ENCODE measurements around the gene KIF13A.

Gene KIF13A

DNA sequence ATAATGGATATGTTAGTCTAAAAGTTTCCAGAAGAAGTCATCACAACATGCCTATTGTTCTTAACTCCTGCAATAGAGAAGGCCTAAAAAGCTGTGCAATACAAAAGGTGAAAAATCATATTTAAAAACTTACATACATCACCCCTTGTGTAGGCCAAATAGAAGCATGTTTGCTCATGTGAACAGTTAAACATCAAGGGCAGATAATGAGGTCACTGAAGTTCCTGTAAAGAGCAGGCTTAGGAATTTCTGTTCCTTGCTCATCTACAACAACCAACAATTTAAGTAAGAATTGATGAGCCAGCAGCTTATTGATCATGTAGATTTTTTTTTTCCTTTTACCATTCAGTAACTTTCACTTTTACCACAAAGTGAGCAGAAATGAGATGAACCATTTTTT, 273.3 kb downstream of the KIF13A start:
- Histone ChIP-seq H3K9me3 (ENCODE audit: insufficient read depth, low read length) (no peaks in the 10 kb centered on the region), H3K79me2 (ENCODE audit: low read length) (no peaks in the 10 kb centered on the region), H3K27me3 (ENCODE audit: low read depth, low read length) (no peaks in the 10 kb centered on the region), H3K4me1 (ENCODE audit: low read length) (peaks cover 7% of the 10 kb centered on the region), H3K36me3 (replicated peaks; ENCODE audit: low read depth, low read length) (no peaks in the 10 kb centered on the region), H3K9ac (ENCODE audit: low read length) (no peak overlapping the region), H3K27ac (ENCODE audit: low read length) (no peak overlapping the region), H3K4me3 (ENCODE audit: low read length) (no peak overlapping the region), H4K20me1 (ENCODE audit: insufficient read depth, low read length) (no peaks in the 10 kb centered on the region), H3K4me2 (ENCODE audit: low read length) (no peak overlapping the region), H2AFZ (ENCODE audit: low read depth, low read length) (no peak overlapping the region)
- TF ChIP-seq, protein P1, sequence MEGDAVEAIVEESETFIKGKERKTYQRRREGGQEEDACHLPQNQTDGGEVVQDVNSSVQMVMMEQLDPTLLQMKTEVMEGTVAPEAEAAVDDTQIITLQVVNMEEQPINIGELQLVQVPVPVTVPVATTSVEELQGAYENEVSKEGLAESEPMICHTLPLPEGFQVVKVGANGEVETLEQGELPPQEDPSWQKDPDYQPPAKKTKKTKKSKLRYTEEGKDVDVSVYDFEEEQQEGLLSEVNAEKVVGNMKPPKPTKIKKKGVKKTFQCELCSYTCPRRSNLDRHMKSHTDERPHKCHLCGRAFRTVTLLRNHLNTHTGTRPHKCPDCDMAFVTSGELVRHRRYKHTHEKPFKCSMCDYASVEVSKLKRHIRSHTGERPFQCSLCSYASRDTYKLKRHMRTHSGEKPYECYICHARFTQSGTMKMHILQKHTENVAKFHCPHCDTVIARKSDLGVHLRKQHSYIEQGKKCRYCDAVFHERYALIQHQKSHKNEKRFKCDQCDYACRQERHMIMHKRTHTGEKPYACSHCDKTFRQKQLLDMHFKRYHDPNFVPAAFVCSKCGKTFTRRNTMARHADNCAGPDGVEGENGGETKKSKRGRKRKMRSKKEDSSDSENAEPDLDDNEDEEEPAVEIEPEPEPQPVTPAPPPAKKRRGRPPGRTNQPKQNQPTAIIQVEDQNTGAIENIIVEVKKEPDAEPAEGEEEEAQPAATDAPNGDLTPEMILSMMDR (IDR thresholded peaks at IDR 0.05; ENCODE audit: low read depth, low read length), result no peak
- no peak for TF ChIP-seq EZH2phosphoT487 (IDR thresholded peaks at IDR 0.05; ENCODE audit: low read depth)

DNA sequence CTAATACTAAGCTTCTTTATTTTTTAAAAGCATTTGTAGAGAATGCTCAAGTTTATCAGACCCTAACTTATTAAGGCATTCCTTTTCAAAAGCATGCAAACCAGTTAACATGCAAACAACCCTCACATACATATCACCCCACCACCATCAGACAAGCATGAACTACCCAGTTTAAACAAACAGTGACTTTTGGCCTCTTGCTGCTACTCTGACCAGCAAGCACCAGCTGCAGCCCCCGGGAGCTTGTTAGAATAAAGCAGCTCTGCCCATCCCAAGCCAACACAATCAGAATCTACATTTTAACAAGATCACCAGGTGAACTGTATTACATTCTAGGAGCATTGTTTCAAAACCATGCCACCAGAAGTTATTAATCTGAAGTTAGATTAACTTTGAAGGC, 274.9 kb downstream of the KIF13A start:
- TF ChIP-seq, protein P1 (IDR thresholded peaks at IDR 0.05; ENCODE audit: low read depth, low read length), result no peak
- TF ChIP-seq EZH2phosphoT487 (IDR thresholded peaks at IDR 0.05; ENCODE audit: low read depth), result no peak
- no peak overlapping the region for H3K9ac ChIP-seq (ENCODE audit: low read length)
- peaks cover 8% of the 10 kb centered on the region for H3K4me1 ChIP-seq (ENCODE audit: low read length)
- H3K9me3 ChIP-seq (ENCODE audit: insufficient read depth, low read length), result no peaks in the 10 kb centered on the region
- H3K4me2 ChIP-seq (ENCODE audit: low read length), result no peak overlapping the region
- no peak overlapping the region for H3K4me3 ChIP-seq (ENCODE audit: low read length)
- no peaks in the 10 kb centered on the region for H3K27me3 ChIP-seq (ENCODE audit: low read depth, low read length)
- H3K36me3 ChIP-seq (replicated peaks; ENCODE audit: low read depth, low read length), result no peaks in the 10 kb centered on the region
- no peaks in the 10 kb centered on the region for H4K20me1 ChIP-seq (ENCODE audit: insufficient read depth, low read length)
- H3K27ac ChIP-seq (ENCODE audit: low read length), result no peak overlapping the region
- H2AFZ ChIP-seq (ENCODE audit: low read depth, low read length), result no peak overlapping the region
- peaks cover 1% of the 10 kb centered on the region for H3K79me2 ChIP-seq (ENCODE audit: low read length)

- H4K20me1 ChIP-seq (ENCODE audit: insufficient read depth, low read length), result no peaks in the 10 kb centered on the region
- peaks cover 12% of the 10 kb centered on the region for H3K4me1 ChIP-seq (ENCODE audit: low read length)
- no peak overlapping the region for H3K27ac ChIP-seq (ENCODE audit: low read length)
- H3K9ac ChIP-seq (ENCODE audit: low read length), result no peak overlapping the region
- no peak overlapping the region for H3K4me3 ChIP-seq (ENCODE audit: low read length)
- no peak overlapping the region for H3K4me2 ChIP-seq (ENCODE audit: low read length)
- no peaks in the 10 kb centered on the region for H3K9me3 ChIP-seq (ENCODE audit: insufficient read depth, low read length)
- H2AFZ ChIP-seq (ENCODE audit: low read depth, low read length), result no peak overlapping the region
- no peaks in the 10 kb centered on the region for H3K36me3 ChIP-seq (replicated peaks; ENCODE audit: low read depth, low read length)
- peaks cover 20% of the 10 kb centered on the region for H3K79me2 ChIP-seq (ENCODE audit: low read length)
- no peaks in the 10 kb centered on the region for H3K27me3 ChIP-seq (ENCODE audit: low read depth, low read length)
- TF ChIP-seq EZH2phosphoT487 (IDR thresholded peaks at IDR 0.05; ENCODE audit: low read depth), result no peak
- TF ChIP-seq, protein P1 (IDR thresholded peaks at IDR 0.05; ENCODE audit: low read depth, low read length), result no peak
Measured at GRCh38 chr6:17710331-17710730, 277.1 kb downstream of the KIF13A start.

- no peak overlapping the region for H2AFZ ChIP-seq (ENCODE audit: low read depth, low read length)
- H3K27ac ChIP-seq (ENCODE audit: low read length), result no peak overlapping the region
Measured at GRCh38 chr6:17709476-17709875, 278.0 kb downstream of the KIF13A start.

More at GRCh38 chr6:17709476-17709875, 278.0 kb downstream of the KIF13A start:
- Histone ChIP-seq H3K9me3 (ENCODE audit: insufficient read depth, low read length) (no peaks in the 10 kb centered on the region), H3K27me3 (ENCODE audit: low read depth, low read length) (no peaks in the 10 kb centered on the region), H3K9ac (ENCODE audit: low read length) (no peak overlapping the region), H3K79me2 (ENCODE audit: low read length) (peaks cover 29% of the 10 kb centered on the region), H3K4me3 (ENCODE audit: low read length) (no peak overlapping the region), H4K20me1 (ENCODE audit: insufficient read depth, low read length) (no peaks in the 10 kb centered on the region), H3K4me2 (ENCODE audit: low read length) (no peak overlapping the region), H3K4me1 (ENCODE audit: low read length) (peaks cover 5% of the 10 kb centered on the region; the same call in 1 of the 2 replicates), H3K36me3 (replicated peaks; ENCODE audit: low read depth, low read length) (peaks cover 2% of the 10 kb centered on the region)
- TF ChIP-seq, protein P1 (IDR thresholded peaks at IDR 0.05; ENCODE audit: low read depth, low read length), result no peak
- no peak for TF ChIP-seq EZH2phosphoT487 (IDR thresholded peaks at IDR 0.05; ENCODE audit: low read depth)
